Testis (tissue), 3 donors: ENCODE measurements around the gene ERC1. TPM values are rescaled to one million over a fixed set of nuclear protein-coding genes. Genes with fewer than 3 reads are reported as not detected.

ENCODE experiments used
- DNase-seq: peaks from one replicate; pipeline ENCODE4 v3.0.0-alpha.2; 2019
- H3K27ac ChIP-seq, 2 donors: fragments of 200-600 bp; sonication (generic); one replicate each; pipeline ENCODE4 v1.5.1; 2019
- H3K27me3 ChIP-seq: fragments of 200-600 bp; sonication (generic); one replicate; pipeline ENCODE4 v1.5.1; 2019
- H3K36me3 ChIP-seq: fragments of 200-600 bp; sonication (generic); one replicate; pipeline ENCODE4 v1.5.1; 2017; ENCODE audit warnings: low read depth; ENCODE audit errors: missing control alignments
- H3K4me1 ChIP-seq: fragments of 200-600 bp; sonication (generic); one replicate; pipeline ENCODE4 v1.5.1; 2019
- H3K4me3 ChIP-seq, 2 donors: fragments of 200-600 bp; sonication (generic); one replicate each; pipeline ENCODE4 v1.5.1; 2017 to 2019
- H3K9me3 ChIP-seq: fragments of 200-600 bp; sonication (generic); one replicate; pipeline ENCODE4 v1.5.1; 2017
- POLR2A ChIP-seq: fragments of 450-650 bp; IDR thresholded peaks from one replicate; pipeline ENCODE4 v1.6.1; 2017; ENCODE audit warnings: antibody characterized with exemption, mild to moderate bottlenecking, moderate library complexity
- WGBS, 2 donors: methylation state at CpG; one replicate each; pipeline ENCODE4 v1.1.5; 2018; 5-methylcytosine and 5-hydroxymethylcytosine counted together
- intact Hi-C: fragments of 100-400 bp; cut with DNase I; formaldehyde crosslinking; loops from one replicate; pipeline ENCODE4 v1.15.1; 2023; ENCODE audit warnings: low total_unique reads
- polyA plus RNA-seq: library from polyadenylated mRNA; stranded (reverse); fragments of 350-450 nt; fragmentation: Illumina TruSeq; extraction: RNeasy Lipid Tissue Mini Kit (QIAGEN cat#74804); gene quantifications from one replicate; pipeline ENCODE4 v1.2.3, GENCODE V29; 2014; ENCODE audit warnings: low read depth, low replicate concordance; ENCODE audit not compliant: insufficient read depth
- total RNA-seq, 2 donors: library from RNA; depleted of rRNA; stranded (reverse); fragments of >200 nt; gene quantifications; one replicate each; pipeline ENCODE4 v1.2.3, GENCODE V29; 2016
- TF ChIP-seq, protein P1 (sequence below), 3 experiments: fragments of 450-650 bp in 2 of 3; fragments of 200-600 bp in 1 of 3; sonication (generic) in 1 of 3; IDR thresholded peaks; one replicate each; pipeline ENCODE4 v1.5.1; 2016 to 2019; ENCODE audit warnings: antibody characterized with exemption in 3 of 3, mild to moderate bottlenecking in 2 of 3, moderate library complexity in 1 of 3

Gene ERC1
- total and polyA plus RNA-seq, 3 donors from 2014 or later = 25.8 to 109 (median 106) TPM

DNA sequence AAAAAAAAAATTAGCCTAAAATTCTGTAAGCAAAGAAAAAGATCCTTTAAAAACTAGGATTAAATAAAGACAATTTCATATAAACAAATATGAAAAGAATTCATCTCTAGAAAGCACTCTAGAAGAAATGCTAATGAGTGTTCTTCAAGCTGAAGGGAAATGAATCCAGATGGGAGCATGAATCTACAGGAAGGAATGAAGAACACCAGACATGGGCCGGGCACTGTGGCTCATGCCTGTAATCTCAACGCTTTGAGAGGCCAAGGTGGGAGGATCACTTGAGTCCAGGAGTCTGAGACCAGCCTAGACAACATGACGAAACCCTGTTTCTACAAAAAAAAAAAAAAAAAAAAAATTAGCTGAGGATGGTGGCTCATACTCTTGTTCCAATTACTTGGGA is 306.2 kb downstream of the ERC1 start:
- DNase-seq = no peak
- intact Hi-C loops = no loop called here
- WGBS, 2 donors = 72 to 75% methylated on average over 3 of the region's 3 CpGs
- Histone ChIP-seq H3K4me3 (no peak overlapping the region), H3K36me3 (no peaks in the 10 kb centered on the region), H3K27me3 (no peaks in the 10 kb centered on the region), H3K4me1 (no peaks in the 10 kb centered on the region), H3K27ac (no peak overlapping the region), H3K9me3 (no peaks in the 10 kb centered on the region)
- no peak for TF ChIP-seq POLR2A
- TF ChIP-seq, protein P1, sequence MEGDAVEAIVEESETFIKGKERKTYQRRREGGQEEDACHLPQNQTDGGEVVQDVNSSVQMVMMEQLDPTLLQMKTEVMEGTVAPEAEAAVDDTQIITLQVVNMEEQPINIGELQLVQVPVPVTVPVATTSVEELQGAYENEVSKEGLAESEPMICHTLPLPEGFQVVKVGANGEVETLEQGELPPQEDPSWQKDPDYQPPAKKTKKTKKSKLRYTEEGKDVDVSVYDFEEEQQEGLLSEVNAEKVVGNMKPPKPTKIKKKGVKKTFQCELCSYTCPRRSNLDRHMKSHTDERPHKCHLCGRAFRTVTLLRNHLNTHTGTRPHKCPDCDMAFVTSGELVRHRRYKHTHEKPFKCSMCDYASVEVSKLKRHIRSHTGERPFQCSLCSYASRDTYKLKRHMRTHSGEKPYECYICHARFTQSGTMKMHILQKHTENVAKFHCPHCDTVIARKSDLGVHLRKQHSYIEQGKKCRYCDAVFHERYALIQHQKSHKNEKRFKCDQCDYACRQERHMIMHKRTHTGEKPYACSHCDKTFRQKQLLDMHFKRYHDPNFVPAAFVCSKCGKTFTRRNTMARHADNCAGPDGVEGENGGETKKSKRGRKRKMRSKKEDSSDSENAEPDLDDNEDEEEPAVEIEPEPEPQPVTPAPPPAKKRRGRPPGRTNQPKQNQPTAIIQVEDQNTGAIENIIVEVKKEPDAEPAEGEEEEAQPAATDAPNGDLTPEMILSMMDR (IDR thresholded peaks at IDR 0.05) = no peak

DNA sequence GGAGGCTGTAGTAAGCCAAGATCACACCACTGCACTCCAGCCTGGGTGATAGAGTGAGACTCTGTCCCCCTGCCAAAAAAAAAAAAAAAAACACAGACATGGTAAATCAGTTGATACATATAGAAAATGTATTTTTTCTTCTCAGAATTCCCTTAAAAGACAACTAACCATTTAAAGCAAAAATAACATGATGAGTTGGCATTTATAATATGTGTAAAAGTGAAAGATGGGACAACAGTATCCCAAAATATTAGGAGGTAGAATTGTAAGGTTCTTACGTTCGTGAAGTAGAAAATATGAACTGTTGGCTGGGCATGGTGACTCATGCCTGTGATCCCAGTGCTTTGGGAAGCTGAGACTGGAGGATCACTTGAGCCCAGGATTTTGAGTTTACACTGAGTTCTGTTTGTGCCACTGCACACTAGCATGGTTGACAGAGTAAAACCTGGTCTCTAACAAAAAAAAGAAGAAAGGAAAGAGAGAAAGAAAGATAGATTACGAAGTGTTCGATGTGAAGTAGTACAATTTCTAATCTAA is 306.7 kb downstream of the ERC1 start:
- TF ChIP-seq POLR2A = no peak
- TF ChIP-seq, protein P1 (IDR thresholded peaks at IDR 0.05) = no peak
- Histone ChIP-seq H3K4me1 (no peaks in the 10 kb centered on the region), H3K4me3 (no peak overlapping the region), H3K27ac (no peak overlapping the region), H3K9me3 (no peaks in the 10 kb centered on the region), H3K27me3 (no peaks in the 10 kb centered on the region), H3K36me3 (no peaks in the 10 kb centered on the region)
- intact Hi-C loops = no loop called here
- DNase-seq = no peak
- WGBS, 2 donors = 88 to 90% methylated on average over 4 of the region's 4 CpGs

DNA sequence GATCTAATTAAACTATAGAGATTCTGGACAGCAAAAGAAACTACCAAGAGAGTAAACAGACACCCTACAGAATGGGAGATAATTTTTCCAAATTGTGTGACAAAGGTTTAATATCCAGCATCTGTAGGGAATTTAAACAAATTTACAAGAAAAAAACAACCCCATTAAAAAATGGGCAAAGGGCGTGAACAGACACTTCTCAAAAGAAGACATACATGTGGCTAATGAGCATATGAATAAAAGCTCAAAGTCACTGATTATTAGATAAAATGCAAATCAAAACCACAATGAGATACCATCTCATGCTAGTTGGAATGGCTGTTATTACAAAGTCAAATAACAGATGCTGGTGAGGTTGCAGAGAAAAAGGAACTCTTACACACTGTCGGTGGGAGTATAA is 309.4 kb downstream of the ERC1 start:
- Histone ChIP-seq H3K9me3 (no peaks in the 10 kb centered on the region), H3K27me3 (no peaks in the 10 kb centered on the region), H3K27ac (no peak overlapping the region), H3K4me1 (peaks cover 6% of the 10 kb centered on the region), H3K4me3 (no peak overlapping the region), H3K36me3 (no peaks in the 10 kb centered on the region)
- 96 to 98% methylated on average over 2 of the region's 2 CpGs for WGBS, 2 donors
- no peak for TF ChIP-seq POLR2A
- TF ChIP-seq, protein P1 (IDR thresholded peaks at IDR 0.05) = no peak
- intact Hi-C loops = no loop called here
- no peak for DNase-seq

DNA sequence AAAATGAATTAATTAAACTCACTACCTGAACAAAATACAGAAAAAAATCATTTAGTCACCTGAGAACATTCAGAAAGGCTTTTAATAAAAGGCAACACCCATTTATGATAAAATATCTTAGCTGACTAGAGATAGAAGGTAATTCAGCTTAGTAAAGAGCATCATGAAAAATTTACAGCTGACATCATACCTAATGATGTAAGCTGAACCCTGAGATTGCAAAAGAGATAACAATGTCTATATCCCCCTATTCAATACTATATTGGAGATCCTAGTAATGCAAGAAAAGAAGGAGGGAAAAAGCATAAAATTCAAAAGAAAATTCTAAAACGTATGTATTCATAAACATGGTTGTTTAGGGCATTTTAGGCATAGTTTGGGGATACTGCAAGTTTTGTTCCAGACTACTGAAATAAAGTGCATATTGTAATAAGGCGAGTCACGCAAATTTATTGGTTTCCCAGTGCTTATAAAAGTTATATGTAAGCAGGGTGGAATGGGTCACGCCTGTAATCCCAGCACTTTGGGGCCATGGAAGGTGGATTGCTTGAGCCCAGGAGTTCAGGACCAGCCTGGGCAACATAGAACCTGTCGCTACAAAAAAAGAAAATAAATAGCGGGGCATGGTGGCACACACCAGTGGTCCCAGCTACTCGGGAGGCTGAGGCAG is 311.3 kb downstream of the ERC1 start:
- intact Hi-C loops = no loop called here
- Histone ChIP-seq H3K27me3 (no peaks in the 10 kb centered on the region), H3K36me3 (no peaks in the 10 kb centered on the region), H3K4me1 (peaks cover 6% of the 10 kb centered on the region), H3K4me3 (no peak overlapping the region), H3K9me3 (no peaks in the 10 kb centered on the region), H3K27ac (no peak overlapping the region)
- TF ChIP-seq, protein P1 (IDR thresholded peaks at IDR 0.05) = no peak
- no peak for TF ChIP-seq POLR2A
- 93 to 95% methylated on average over 7 of the region's 7 CpGs for WGBS, 2 donors
- DNase-seq = no peak

DNA sequence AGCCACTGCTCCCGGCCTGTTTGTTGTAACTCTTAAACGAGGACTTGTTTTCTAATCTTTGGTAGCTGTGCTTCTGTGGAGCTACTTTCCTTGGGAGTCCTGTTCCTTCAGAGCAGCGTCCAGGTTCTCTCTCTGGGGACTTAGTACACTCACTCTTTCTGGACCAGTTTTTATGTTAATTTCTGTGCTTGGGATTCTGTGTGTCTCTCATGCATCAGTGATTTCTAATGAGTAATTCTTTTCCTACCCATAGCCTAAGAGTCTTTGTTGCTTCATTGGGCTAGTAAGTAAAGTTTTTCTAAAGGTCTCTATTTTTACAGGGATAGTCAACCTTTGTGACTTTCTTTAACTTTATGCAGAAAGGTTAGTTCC is 314.0 kb downstream of the ERC1 start:
- TF ChIP-seq, protein P1 (IDR thresholded peaks at IDR 0.05) = no peak
- no peak for TF ChIP-seq POLR2A
- no peaks in the 10 kb centered on the region for H3K27me3 ChIP-seq
- H3K27ac ChIP-seq = no peak overlapping the region
- H3K9me3 ChIP-seq = no peaks in the 10 kb centered on the region
- no peak overlapping the region for H3K4me3 ChIP-seq
- intact Hi-C loops = no loop called here
- 65% methylated on average over 3 of the region's 3 CpGs for WGBS, 2 donors
- no peaks in the 10 kb centered on the region for H3K36me3 ChIP-seq
- no peak for DNase-seq
- peaks cover 6% of the 10 kb centered on the region for H3K4me1 ChIP-seq
